Colonic mucosa (tissue), 4 donors: ENCODE results near the gene FOXP4. TPM values are rescaled to one million over a fixed set of nuclear protein-coding genes. Genes with fewer than 3 reads are reported as not detected.

Experiments
- DNase-seq: peaks from one replicate; pipeline ENCODE4 v3.0.0-alpha.2; 2020
- H3K27ac ChIP-seq: fragments of 200-600 bp; one replicate; pipeline ENCODE4 v1.8.0; 2021
- H3K27me3 ChIP-seq: fragments of 200-600 bp; one replicate; pipeline ENCODE4 v1.8.0; 2021
- H3K36me3 ChIP-seq: fragments of 200-600 bp; one replicate; pipeline ENCODE4 v1.8.0; 2021
- H3K4me1 ChIP-seq: fragments of 200-600 bp; one replicate; pipeline ENCODE4 v1.8.0; 2021; ENCODE audit warnings: mild to moderate bottlenecking
- H3K4me3 ChIP-seq: fragments of 200-600 bp; one replicate; pipeline ENCODE4 v1.8.0; 2021
- H3K9ac ChIP-seq, 2 donors: one replicate each; pipeline ENCODE4 v1.7.0; 2013; ENCODE audit warnings: control low read depth in 2 of 2, low read depth in 2 of 2, low read length in 2 of 2
- H3K9me3 ChIP-seq: fragments of 200-600 bp; one replicate; pipeline ENCODE4 v1.8.0; 2021
- intact Hi-C: fragments of 100-400 bp; cut with DNase I; formaldehyde crosslinking; loops from one replicate; pipeline ENCODE4 v1.14.1; 2022
- total RNA-seq, 2 donors: library from RNA; stranded (reverse); fragmentation: NEBNext Ultra II Directional in 1 of 2; extraction: Animal tissue kit (Norgen Biotek cat#: 25700) in 1 of 2; gene quantifications; one replicate each; pipeline ENCODE4 v1.2.1, GENCODE V29; 2021
- TF ChIP-seq, protein P1 (sequence below): fragments of 200-600 bp; IDR thresholded peaks from one replicate; pipeline ENCODE4 v1.8.0; 2022; ENCODE audit warnings: antibody characterized with exemption, mild to moderate bottlenecking
- donor health status: healthy.
- donor health status: DM: no; HTN: no; CAD: no.
- donor health status: DM: no; HTN: no; CAD: no.

The FOXP4 gene
- total RNA-seq, 2 donors from 2014 or later = 33.6 to 50.4 TPM

DNA sequence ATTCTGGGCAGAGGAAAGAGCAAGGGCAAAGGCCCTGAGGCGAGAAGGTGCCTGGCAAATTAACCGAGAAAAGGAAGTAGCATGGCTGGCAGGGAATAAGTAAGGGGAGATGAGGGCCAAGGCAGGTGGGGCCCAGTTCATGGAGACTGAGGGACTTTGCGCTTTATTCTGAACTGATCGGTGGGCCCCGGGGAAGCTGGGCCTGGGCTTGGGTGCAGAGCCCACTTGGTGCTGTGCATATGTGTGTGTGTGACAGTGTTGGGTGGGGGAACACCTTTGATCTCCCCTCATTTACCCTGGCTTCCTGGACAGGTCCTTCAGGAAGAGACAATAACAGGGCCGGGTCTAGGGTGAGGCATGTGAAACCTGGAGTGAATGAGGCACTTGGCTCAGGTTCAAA, 89.2 kb downstream of the FOXP4 start:
- Histone ChIP-seq H3K9ac (no peak overlapping the region), H3K4me3 (no peak overlapping the region), H3K4me1 (peaks cover 3% of the 10 kb centered on the region), H3K27ac (no peak overlapping the region), H3K9me3 (no peaks in the 10 kb centered on the region), H3K36me3 (no peaks in the 10 kb centered on the region), H3K27me3 (peaks cover 32% of the 10 kb centered on the region)
- DNase-seq = no peak
- TF ChIP-seq, protein P1, sequence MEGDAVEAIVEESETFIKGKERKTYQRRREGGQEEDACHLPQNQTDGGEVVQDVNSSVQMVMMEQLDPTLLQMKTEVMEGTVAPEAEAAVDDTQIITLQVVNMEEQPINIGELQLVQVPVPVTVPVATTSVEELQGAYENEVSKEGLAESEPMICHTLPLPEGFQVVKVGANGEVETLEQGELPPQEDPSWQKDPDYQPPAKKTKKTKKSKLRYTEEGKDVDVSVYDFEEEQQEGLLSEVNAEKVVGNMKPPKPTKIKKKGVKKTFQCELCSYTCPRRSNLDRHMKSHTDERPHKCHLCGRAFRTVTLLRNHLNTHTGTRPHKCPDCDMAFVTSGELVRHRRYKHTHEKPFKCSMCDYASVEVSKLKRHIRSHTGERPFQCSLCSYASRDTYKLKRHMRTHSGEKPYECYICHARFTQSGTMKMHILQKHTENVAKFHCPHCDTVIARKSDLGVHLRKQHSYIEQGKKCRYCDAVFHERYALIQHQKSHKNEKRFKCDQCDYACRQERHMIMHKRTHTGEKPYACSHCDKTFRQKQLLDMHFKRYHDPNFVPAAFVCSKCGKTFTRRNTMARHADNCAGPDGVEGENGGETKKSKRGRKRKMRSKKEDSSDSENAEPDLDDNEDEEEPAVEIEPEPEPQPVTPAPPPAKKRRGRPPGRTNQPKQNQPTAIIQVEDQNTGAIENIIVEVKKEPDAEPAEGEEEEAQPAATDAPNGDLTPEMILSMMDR = no peak
- intact Hi-C loops = no loop called here

DNA sequence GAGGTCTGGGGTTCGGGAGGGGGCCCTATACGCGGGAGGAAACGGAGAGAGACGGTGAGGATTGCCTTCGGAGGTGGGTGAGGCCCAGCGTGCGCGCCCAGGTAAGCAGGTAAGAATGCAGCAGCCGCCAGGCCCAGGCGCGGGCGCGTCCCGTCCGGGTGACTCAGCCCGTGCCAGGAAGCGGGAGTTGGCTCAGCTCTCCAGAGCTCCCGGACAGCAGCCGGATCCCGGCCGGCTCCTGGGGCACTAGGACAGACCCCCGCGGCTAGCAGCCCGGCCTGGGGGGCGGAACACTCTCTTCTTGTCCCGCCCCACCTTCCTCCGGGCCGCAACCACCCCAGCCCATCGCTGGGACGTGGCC, 90.6 kb downstream of the FOXP4 start:
- TF ChIP-seq, protein P1 = no peak
- peak; percentile 67 for DNase-seq
- intact Hi-C loops = no loop called here
- peak overlapping the region; percentile 35 for H3K4me3 ChIP-seq
- peaks cover 32% of the 10 kb centered on the region for H3K27me3 ChIP-seq
- no peaks in the 10 kb centered on the region for H3K9me3 ChIP-seq
- H3K9ac ChIP-seq = no peak overlapping the region
- H3K27ac ChIP-seq = no peak overlapping the region
- H3K4me1 ChIP-seq = peaks cover 3% of the 10 kb centered on the region
- H3K36me3 ChIP-seq = no peaks in the 10 kb centered on the region

DNA sequence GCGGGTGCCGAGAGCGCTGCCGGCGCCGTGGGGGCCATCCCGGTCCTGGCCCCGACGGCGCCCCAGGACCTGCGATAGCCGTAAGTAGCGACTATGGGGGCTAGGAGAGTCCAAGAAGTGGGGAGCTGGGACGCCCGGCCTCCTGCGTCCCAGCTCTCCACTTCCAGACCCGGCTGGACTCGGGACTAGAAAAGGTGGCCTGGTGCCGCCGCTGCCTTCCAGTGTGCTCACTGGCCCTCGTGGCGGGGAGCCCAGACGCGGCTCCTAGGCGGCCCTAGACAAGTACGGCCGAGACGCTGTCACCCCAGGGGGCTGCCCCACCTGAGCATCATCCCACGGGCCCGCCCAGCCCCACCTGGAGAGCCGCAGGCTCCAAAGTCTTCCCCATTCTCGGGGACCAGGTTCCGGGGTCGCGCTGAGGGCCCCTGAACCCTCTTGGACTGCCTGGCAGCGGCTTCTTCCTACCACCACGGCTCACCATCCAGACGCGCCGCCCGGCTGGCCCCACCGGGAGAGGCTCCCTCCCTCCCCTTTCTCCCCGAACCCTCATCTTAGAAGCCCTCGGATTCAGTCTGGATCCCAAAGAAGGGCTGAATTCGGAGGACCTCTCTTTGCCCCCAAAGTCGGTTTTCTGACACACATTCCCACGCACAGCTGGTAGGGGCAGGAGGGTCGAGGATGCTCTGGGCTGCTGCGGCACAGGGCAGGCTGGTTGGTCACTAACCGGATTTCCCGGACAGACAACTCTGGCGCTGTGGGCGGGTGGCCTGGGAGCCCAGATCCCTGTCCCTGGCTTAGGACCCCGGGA, 91.2 kb downstream of the FOXP4 start:
- no peaks in the 10 kb centered on the region for H3K9me3 ChIP-seq
- no peaks in the 10 kb centered on the region for H3K36me3 ChIP-seq
- peaks cover 3% of the 10 kb centered on the region for H3K4me1 ChIP-seq
- no peak overlapping the region for H3K27ac ChIP-seq
- intact Hi-C loops = no loop called here
- H3K4me3 ChIP-seq = peak overlapping the region; percentile 35
- H3K9ac ChIP-seq = peak overlapping the region in 1 of 2 donors; percentile 30
- H3K27me3 ChIP-seq = peaks cover 32% of the 10 kb centered on the region
- DNase-seq = no peak
- TF ChIP-seq, protein P1 = no peak

DNA sequence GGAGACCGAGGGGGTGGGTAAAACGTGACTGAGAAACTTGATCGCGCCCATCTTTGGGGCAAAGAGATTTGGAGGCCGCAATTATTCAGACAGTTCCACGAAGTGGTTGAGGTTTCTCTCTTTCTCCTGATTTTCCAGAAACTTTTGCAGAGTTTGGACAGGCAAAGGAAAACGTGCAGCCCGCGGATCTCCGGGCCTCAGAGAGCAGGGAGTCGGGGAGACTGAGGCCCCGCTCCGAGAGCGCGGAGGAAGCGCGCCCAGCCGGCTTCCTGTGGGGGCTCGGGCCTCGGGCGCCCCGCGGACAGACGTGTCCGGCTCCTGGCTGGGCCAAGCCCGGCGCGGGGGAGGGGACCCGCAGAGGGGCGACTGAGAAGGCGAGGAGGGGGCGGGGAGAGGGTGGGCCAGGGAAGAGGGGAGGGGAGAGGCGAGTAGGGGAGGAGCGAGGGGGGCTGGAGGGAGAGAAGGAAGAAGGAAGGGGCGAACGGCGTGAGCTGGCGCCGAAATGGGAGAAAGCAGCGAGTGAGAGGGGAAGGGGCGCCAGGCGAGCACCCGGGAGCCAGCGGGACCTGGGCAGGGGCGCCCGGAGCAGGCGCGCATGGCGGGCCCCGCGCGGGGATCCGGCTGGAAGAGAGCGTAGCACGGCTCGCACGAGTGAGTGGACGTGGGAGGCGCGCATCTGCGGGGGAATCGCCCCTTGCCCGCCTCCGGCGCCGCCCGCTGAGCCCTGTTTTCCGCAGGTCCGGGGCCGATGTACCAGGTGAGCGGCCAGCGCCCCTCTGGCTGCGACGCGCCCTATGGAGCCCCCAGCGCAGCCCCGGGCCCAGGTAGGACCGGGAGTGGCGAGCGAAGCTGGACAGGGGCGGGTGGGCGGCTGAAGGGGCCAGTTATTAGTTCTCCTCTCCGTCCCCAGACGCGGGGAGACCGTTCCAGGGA, 92.1 kb downstream of the FOXP4 start, which contains the start of gene MDFI:
Gene MDFI (plus strand): TSS at position 467 of the 933 bp plus-strand sequence. CDS start 282 bp downstream, at position 749.
- TF ChIP-seq, protein P1 = no peak
- Histone ChIP-seq H3K27me3 (peaks cover 32% of the 10 kb centered on the region), H3K27ac (no peak within 1 kb of the TSS), H3K4me1 (peaks cover 3% of the 10 kb centered on the region), H3K9ac (peak within 1 kb of the TSS in 1 of 2 donors; percentile 43), H3K9me3 (no peaks in the 10 kb centered on the region), H3K4me3 (peak within 1 kb of the TSS; percentile 35), H3K36me3 (no peaks in the 10 kb centered on the region)
- no peak for DNase-seq
- intact Hi-C loops = no loop called here

DNA sequence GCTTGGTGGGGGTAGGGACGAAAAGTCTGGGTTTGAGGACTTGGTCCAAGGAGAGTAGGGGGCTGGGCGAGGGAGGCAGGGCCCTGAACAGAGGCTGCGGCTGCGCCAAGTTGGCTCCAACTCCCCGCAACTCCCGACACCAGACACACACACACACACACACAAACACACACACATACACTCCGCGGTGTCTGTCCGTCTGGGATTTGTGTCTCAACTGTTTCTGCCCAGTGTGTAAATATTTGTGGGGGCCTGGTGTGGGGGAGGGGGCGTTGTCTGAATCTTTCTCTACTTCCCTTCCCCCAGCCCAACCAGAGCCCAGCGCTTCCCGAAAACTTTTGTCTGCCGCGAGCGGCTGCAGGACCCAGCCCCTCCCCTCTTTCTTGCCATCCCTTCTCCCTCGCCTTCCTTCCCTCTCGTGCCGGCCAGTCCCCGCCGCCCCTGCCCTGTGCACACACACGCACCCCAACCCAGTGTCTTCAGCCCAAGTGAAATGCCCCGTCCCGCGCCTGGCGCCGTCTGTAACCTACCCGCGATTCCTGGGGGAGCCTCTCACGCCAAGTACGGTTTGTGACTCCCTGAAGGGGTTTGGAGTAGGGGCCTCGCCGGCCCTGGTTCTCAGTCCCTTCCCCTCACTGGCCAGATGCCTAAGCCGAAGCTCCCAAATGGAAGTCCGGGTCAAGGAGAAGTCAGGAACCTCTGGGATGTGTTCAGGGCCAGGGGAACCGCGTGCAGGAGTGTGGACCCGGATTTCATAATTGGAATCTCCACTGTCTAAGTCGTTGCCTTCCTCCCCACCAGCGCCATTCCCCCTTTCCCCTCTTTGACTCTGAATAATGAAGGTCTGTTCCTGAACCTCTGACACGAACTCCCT, 93.0 kb downstream of the FOXP4 start:
- TF ChIP-seq, protein P1 = no peak
- H3K4me1 ChIP-seq = peaks cover 3% of the 10 kb centered on the region
- intact Hi-C loops = no loop called here
- H3K9me3 ChIP-seq = no peaks in the 10 kb centered on the region
- peaks cover 32% of the 10 kb centered on the region for H3K27me3 ChIP-seq
- no peak for DNase-seq
- H3K4me3 ChIP-seq = peak overlapping the region; percentile 35
- H3K36me3 ChIP-seq = no peaks in the 10 kb centered on the region
- no peak overlapping the region for H3K9ac ChIP-seq
- no peak overlapping the region for H3K27ac ChIP-seq
